NOMO-1 (cell line): Measurements from ENCODE around the gene COQ10A.

ENCODE experiments used
- DNase-seq, 2 experiments: peaks; one replicate each; lab custom pipeline; 2025; ENCODE audit not compliant: unreplicated experiment in 2 of 2; lab: John Stamatoyannopoulos, UW

Gene COQ10A

DNA sequence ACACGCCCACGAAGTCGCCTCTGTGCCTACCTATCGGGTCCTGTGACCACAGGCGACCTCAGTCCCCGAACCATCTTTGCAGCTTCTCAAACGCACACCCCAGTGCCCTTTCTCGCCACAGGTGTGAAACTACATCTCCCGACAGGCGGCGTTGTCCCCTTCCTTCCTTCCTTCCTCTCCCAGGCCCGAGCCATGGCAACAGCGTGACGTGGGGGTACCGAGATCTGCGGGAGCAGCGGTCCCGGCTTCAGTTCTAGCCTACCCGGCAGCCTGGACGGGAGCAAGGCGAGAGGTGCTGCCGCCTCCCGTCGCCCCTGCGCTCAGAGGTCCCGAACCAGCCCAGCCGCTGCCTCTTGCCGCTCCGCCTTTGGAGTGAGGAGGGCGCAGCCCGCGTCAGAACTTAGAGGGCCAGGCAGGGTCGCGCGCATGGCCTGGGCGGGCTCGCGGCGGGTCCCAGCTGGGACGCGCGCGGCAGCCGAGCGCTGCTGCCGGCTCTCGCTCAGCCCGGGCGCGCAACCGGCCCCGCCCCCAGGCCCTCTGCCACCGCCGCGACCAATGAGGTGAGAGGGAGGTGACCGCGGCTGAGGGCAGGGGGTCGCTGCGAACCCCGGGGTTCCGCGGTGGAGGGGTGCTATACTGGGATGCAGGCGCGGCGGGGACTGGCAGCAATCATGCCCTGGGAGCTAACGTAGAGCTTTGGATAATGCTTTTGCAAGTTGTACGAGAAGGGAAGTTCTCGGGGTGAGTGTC lies at the start of gene COQ10A:
Gene COQ10A (plus strand): TSS at position 250 of the 750 bp plus-strand sequence. CDS start 177 bp downstream, at position 427.
- peak; percentile 80 to 85 for DNase-seq

DNA sequence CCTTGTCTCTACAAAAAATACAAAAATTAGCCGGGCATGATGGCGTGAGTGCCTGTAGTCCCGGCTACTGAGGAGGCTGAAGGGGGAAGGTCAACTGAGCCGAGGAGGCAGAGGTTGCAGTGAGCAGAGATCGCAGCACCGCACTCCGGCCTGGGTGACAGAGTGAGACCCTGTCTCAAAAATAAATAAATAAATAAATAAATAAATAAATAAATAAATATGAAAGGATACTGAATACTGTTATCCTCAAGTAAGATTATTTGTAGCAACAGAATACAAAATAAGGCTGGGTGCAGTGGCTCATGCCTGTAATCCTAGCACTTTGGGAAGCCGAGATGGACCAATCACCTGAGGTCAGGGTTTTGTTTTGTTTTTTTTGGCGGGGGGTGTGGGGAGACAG lies 46.9 kb upstream of the COQ10A start:
- no peak for DNase-seq

DNA sequence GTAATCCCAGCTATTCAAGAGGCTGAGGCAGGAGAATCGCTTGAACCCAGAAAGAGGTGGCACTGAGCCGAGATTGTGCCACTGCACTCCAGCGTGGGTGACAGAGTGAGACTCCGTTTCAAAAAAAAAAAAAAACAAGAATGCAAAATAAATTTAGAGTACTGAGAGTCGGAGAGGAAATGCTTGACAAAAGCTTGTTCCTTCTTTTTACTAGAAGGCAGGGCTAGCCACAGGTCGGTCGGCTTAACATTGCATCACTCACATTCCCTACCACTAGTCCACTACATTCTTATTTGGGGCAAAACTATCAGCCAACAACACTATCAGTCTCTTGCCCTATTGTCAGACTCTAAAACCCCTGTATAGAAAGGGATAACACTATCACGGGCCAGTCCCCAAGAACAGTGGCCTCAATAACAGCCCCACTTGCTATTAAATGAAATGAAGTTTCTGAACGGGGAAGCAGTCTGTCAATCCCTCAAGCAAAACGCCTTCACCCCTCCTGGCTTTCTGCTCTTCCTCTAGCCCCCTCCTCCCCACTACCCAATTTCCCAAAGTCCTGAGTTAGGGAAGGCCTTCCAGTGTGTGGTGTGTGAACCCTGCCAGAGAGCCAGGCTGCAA lies 46.0 kb upstream of the COQ10A start:
- peak; percentile 85 to 88 for DNase-seq

DNA sequence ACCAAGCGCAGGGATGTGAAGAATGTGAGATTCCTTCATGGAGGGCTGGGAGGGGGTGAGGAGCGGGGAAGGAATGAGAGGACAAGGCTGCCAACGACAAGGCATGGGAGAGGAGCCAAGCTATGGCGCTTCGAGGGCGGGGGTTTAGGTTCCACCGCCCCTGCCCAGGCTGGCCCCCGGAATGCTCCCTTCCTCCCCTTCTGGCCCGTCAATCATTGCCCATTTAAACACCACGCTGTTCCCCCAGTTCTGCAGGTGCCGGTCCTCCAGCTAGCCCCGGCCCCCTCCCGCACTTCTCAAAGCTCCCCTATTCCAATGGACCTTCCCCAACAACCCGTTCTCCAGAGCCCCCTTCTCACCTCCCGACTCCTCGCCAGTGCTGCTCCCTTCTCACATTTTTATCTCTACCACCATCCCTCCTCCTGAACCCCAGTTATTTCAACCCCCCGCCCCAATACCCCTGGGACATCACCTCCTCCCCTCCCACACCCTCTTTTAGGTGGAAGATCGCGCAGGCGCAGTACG lies 45.4 kb upstream of the COQ10A start:
- DNase-seq: no peak

DNA sequence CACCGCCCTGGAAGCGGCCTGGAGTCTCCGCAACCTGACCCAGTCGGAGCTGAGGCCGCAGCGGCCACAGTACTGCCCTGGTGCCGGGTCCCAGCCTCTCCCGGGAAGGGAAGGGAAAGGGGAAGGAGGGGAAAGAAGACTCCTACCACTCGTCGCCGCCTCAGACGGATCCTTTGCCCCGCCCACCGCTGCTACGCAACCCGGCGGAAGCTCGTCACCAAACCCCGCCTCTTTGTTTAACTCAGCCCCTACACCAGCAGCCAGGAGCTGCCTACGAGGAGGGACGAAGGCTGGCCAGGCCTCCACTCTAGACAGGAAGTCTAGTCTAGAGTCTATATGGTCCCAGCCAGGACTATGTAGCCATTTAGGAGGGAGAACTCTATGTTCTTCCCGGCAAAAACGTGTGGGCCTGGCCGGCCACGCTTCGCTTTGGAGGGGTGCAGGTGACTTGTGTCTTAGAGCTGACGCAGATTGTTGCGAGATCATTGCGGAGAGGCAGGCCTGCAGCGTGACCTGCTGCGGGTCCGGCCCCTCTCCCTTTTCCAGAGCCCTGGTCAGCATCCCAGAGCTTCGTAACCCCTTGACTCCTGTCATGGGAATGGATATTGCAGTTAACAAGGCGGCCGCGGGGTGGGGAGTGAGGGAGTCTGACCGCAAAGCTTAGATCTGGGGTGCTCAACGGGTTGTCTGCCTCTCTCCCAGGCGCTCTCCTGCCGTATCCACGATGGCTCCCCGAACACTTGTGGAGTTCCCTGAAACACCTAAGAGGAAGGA lies 44.8 kb upstream of the COQ10A start, which contains the start of gene RNF41:
Gene RNF41 (minus strand): TSS at position 166 of the 774 bp plus-strand sequence. CDS start 7,875 bp downstream, outside the sequence.
- DNase-seq: peak; percentile 96

DNA sequence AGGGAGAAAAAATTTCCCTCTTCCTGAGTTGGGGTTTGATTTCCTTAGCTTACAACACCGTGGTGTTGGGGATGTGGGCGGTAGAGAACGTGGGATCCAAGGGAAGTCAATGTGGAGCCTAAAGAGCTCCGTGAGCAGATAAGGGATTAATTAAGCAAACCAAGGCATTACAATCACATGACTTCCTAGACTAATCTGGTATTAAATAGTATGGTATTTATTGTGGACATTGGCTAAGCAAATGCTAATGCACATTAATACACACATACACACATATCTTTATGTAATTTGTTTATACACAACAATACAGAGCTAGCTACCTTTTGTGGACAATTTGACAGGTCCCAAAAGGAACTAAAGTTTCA lies 44.2 kb upstream of the COQ10A start:
- DNase-seq: no peak

DNA sequence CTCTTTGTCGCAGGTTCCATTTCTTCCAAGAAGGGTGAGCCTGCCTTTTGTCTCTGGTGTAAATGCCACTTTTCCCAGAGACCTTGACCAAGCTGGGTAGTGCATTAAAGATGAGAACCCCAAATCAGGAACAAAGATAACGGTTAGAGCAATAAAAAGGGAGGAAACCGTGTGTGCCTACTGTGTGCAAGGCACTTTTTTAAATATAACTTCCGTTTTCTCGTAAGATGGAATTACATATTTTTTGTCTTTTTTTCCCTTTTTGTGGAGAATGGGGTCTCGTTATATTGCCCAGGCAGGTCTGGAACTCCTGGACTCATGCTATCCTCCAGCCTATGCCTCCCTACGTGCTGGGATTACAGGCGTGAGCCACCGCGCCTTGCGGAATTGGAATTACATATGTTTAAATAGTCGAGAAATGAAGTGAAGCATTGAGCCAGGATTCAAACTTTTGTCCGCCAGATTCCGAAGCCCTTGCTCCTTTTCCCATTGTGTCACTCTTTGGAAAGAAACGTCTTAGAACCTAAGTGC lies 43.1 kb upstream of the COQ10A start:
- no peak for DNase-seq

DNA sequence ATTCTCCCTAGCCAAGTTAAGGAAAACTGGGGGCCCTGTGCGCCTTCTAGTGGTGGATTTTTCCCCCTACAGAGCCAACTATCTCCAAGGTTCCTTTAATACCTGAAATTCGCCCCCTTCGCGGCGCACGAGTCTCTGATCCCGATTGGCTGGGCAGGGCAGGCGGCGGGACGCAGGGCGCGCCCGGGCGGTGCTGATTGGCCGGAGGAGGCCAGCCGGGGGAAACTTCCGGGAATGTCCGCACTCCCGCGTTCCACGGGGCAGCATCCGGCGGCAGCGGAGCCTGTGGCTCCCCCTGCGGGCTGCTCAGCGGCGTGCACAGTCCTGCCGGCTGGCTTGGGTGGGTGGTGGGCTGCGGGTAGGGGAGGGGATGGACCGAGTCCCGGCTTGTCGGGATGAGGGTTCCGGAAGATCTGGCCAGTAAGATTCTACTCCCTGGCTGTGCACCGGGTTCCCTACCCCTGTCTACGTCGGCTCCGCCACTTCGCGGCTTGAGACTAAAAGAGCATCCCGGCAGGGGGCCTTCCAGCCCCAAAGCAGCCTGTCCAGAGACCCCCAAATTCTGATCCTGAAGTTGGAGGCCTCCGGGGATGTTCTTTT lies 42.5 kb upstream of the COQ10A start, which contains the start of gene NABP2:
Gene NABP2 (plus strand): TSS at position 241 of the 600 bp plus-strand sequence. CDS start 515 bp downstream, outside the sequence.
- DNase-seq: peak; percentile 96 to 97

DNA sequence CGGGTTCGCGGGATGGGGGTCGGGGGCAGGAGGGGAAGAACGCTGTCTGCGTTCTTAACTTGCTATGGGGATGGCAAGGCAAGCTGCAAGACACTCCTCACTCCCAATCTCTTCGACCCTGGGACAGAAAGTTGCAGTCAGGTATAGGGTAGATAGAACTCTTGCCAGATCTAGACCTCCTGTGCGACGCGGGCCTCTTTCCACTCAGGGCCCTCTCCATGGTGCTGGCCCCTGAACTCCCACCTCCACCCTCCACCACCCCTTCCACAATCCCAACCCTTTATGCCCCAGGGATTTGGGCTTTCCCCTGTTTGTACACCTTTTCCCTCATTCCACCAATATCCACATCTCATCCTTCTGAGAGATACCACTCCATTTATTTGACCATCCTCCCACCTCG lies 41.8 kb upstream of the COQ10A start:
- DNase-seq: no peak

DNA sequence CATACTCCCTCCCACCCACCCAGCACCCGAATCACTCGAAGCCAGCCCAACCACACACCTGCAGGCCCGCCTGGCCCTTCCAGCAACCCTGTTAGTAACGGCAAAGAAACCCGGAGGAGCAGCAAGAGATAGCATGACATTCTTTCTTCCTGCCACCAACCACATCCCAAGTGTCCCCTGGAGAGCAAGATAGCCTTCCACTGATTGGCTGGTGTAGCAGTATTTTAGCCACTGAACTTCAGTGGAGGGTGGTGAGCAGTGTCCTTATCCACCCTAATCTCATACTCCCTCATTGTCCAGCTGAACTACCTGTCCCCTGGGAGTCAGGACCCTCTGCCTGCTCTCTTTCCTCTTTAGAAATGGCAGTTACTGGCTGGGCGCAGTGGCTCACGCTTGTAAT lies 37.7 kb upstream of the COQ10A start:
- DNase-seq: no peak

DNA sequence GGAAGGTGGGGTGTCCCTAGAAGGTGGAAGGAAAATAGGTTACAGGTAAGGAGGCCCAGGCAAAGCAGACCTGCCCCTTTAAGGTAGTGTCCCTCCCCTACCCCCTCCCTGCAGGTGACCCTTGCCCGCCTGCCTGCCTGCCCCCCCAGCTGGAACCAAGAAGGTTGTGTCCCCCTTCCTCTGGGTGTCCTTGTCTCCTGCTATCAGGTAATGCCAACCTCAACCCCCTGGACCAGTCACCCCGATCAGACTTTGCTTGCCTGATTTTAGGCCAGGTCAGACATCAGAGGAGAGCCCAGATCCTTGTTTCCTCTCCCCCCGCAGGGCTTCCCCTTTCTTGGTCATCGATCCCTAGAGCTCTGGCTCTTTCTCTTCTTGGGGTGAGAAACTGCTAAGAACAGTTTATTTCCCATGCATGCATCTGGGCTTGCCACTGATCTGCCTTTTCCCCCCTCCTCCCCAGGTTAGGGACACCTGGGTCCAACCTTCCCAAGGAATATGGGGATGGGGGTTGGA lies 36.8 kb upstream of the COQ10A start, which contains the start of gene SLC39A5:
Gene SLC39A5 (plus strand): TSS at position 136 of the 516 bp plus-strand sequence. CDS start 1,224 bp downstream, outside the sequence.
- DNase-seq: no peak

DNA sequence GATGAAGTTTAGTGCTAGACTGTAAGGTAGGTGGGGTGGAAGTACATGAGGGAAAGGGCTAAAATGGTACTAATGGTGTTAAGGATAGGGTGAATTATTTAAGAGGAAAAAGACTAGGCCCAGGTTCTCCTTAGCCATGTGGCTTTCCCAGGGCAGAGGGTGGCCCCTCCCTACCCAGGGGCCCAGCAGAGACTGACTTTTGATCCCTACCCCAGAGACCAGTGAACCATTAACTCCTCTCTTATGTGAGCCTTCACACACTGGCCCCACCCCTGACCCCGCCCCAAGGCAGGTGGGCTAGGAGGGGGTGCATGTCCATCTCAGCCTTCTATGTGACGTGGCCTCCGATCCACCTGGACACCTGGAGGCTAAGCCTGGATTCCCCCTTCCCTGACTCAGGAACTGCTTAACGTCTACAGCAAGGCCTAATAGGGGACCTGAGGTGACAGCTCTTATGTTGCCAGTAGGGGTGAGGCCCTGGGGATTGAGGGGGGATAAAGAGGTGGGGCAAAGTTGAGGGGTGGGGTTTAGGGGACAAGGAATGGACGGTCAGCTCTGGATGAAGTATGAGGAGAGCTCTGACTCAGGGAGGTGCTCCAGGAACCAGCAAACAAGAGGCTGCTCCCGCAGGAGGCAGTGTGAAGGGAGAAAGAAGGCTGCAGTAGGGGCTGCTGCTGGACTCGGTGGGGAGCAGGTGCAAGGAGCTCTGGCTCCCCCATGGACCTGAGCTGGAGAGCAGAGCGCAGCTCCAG lies 36.1 kb upstream of the COQ10A start:
- DNase-seq: no peak

DNA sequence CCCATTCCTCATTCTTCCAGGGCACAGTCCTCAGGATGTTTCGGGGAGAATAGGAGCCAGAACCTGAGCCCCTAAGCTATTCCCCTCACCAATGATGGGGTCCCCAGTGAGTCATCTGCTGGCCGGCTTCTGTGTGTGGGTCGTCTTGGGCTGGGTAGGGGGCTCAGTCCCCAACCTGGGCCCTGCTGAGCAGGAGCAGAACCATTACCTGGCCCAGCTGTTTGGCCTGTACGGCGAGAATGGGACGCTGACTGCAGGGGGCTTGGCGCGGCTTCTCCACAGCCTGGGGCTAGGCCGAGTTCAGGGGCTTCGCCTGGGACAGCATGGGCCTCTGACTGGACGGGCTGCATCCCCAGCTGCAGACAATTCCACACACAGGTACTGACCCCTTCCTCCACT lies 35.6 kb upstream of the COQ10A start:
- DNase-seq: no peak

DNA sequence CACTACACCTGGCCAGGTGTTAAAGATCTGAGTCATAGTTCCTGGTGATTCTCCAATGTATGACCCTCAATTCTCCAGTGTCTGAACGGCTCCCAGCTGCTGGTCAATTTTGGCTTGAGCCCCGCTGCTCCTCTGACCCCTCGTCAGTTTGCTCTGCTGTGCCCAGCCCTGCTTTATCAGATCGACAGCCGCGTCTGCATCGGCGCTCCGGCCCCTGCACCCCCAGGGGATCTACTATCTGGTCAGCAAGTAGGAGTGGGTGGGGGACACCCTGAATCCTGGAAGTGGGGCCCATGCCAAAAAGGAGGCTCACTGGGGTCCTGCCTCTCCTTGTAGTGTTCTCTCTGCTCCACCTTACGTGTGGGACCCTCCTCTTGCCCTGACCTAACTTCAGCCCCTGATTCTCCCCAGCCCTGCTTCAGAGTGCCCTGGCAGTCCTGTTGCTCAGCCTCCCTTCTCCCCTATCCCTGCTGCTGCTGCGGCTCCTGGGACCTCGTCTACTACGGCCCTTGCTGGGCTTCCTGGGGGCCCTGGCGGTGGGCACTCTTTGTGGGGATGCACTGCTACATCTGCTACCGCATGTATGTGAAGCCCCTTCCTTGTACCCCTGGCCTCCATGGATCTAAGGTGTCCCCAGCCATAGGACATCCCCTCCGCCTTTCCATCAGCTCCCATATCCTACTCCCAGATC lies 31.9 kb upstream of the COQ10A start:
- DNase-seq: no peak

DNA sequence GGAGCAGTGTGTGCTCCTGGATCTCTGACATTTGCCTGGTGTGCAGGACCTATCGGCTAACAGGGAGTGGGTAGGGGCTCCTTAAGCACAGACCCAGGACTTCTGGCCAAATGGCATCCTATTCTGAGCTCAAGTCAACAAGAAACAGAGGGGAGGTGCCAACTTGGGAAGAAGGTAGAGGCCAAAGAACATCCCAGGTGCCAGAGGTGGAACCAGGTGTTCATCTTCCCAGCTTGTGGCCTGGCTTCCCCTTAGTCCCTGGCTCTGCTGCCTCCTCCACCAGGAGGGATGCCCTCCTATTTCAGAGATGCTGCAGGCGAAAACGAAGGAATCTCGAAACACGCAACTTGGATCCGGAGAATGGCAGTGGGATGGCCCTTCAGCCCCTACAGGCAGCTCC lies 30.7 kb upstream of the COQ10A start:
- no peak for DNase-seq

DNA sequence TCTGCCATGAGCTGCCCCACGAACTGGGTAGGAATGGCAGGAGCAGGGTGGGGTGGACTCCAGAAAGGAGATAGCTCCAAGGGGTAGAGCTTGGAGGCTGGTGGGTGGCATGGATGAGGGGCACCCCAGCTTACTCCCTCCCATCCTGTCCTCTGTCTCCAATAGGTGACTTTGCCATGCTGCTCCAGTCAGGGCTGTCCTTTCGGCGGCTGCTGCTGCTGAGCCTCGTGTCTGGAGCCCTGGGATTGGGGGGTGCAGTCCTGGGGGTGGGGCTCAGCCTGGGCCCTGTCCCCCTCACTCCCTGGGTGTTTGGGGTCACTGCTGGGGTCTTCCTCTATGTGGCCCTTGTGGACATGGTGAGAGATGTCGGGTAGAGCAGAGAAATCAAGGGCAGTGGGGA lies 29.8 kb upstream of the COQ10A start:
- DNase-seq: no peak

DNA sequence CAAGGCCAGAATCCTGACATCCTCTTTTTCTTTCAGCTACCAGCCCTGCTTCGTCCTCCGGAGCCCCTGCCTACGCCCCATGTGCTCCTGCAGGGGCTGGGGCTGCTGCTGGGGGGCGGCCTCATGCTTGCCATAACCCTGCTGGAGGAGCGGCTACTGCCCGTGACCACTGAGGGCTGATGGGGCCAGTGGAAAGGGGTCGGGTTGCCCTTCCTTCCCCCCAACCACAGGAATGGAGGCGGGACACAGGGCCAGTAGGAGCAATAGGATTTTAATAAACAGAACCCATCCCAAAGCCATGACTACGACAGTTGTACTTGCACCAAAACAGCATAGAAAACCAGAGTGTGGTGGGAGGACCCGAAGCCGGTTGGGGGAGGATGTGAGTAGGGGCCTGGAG lies 29.2 kb upstream of the COQ10A start:
- no peak for DNase-seq

DNA sequence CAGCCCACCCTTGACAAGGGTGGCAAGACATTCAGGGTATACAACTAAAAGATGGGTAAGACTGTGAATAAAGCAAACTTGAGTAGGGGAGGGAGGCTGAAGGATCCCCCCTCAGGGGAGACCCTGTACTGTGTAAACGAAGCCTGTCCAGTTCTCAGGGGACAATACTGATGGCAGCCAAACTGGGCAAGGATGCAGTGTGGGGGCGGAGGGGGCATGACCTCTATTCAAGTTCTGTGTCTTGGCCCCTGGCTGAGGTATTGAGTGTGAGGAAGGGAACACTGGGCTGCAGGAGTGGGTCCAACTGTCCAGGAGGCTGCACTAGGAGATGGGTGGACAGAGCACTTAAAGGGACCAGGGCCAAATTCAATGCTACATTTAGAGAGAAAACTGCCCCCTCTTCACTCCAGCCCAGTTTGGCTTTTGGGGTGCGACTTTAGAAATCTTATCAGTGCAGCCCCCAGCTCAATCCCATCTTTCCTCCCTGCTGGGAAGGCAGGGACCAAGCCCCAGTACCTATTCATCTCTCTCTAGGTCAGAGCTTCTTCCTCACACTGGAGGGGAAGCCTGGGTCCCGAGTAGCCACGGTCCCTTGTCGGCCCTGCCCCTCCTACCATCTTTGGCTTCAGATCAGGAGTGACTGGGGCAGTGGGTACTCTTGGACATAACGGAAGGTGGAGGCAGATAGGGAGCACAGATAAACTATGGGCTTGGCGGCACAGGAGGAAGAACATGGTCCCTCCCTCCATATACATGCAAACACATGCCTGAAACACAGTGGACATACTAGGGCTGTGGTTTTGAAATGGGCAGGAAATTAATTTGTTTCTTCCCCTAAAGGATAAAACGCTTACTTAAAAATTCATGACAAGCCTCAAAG lies 25.1 kb upstream of the COQ10A start:
- DNase-seq: no peak
